Muscle of leg (tissue), 11 donors: ENCODE results near the gene MYH10. TPM values are rescaled to one million over a fixed set of nuclear protein-coding genes. Genes with fewer than 3 reads are reported as not detected.

Source experiments
- DNase-seq: peaks from one replicate; pipeline ENCODE4 v3.0.0; 2013
- H3K27ac ChIP-seq: one replicate; pipeline ENCODE4 v1.5.1; 2013; ENCODE audit warnings: mild to moderate bottlenecking, low read length, control low read depth
- H3K27me3 ChIP-seq: one replicate; pipeline ENCODE4 v1.6.1; 2013; ENCODE audit warnings: low read length; ENCODE audit not compliant: control insufficient read depth, insufficient read depth
- H3K36me3 ChIP-seq: one replicate; pipeline ENCODE4 v1.6.1; 2013; ENCODE audit warnings: low read length; ENCODE audit not compliant: control insufficient read depth, insufficient read depth
- H3K4me1 ChIP-seq: one replicate; pipeline ENCODE4 v1.6.1; 2013; ENCODE audit warnings: low read length; ENCODE audit not compliant: control insufficient read depth, insufficient read depth
- H3K4me3 ChIP-seq: one replicate; pipeline ENCODE4 v1.5.1; 2013; ENCODE audit warnings: low read length, control low read depth
- H3K9me3 ChIP-seq: replicated peaks from 2 replicates; pipeline ENCODE4 v1.6.1; 2013; ENCODE audit warnings: low read depth, low read length; ENCODE audit not compliant: control insufficient read depth
- WGBS: methylation state at CpG from one replicate; pipeline ENCODE4 v1.1.5; 2013; ENCODE audit warnings: missing lambda C conversion rate; ENCODE audit not compliant: insufficient coverage; 5-methylcytosine and 5-hydroxymethylcytosine counted together
- polyA plus RNA-seq, 8 donors: library from polyadenylated mRNA; unstranded; fragments of 120-200 nt; gene quantifications; one replicate each; pipeline versions ENCODE4 v1.2.1 to v1.2.3, GENCODE V29; 2013; ENCODE audit warnings: inconsistent platforms in 1 of 8, low replicate concordance in 1 of 8; ENCODE audit not compliant: insufficient read length in 8 of 8, insufficient read depth in 1 of 8
- total RNA-seq: library from RNA; stranded (reverse); fragments of 120-200 nt; gene quantifications from one replicate; pipeline ENCODE4 v1.2.4, GENCODE V29; 2013

MYH10 gene
- total and polyA plus RNA-seq, 9 donors, result 44.2 to 92.6 (median 72.6) TPM

GRCh38 chr17:8534498-8535188 is 95.9 kb downstream of the MYH10 start:
- no peaks in the 10 kb centered on the region for H3K9me3 ChIP-seq
- no peak for DNase-seq
- no peaks in the 10 kb centered on the region for H3K4me1 ChIP-seq
- no peak overlapping the region for H3K27ac ChIP-seq
- H3K27me3 ChIP-seq, result no peaks in the 10 kb centered on the region
- H3K4me3 ChIP-seq, result no peak overlapping the region
- H3K36me3 ChIP-seq, result peaks cover 42% of the 10 kb centered on the region
- 90% methylated on average over 7 of the region's 9 CpGs for WGBS

GRCh38 chr17:8532021-8532420 is 98.5 kb downstream of the MYH10 start:
- DNase-seq, result no peak
- WGBS, result 100% methylated on average over 2 of the region's 3 CpGs

GRCh38 chr17:8522577-8522976 is 107.9 kb downstream of the MYH10 start:
- Histone ChIP-seq H3K4me1 (no peaks in the 10 kb centered on the region), H3K27me3 (no peaks in the 10 kb centered on the region), H3K36me3 (peaks cover 39% of the 10 kb centered on the region), H3K9me3 (no peaks in the 10 kb centered on the region), H3K4me3 (no peak overlapping the region), H3K27ac (no peak overlapping the region)
- 85% methylated on average over 5 of the region's 5 CpGs for WGBS
- no peak for DNase-seq

More at GRCh38 chr17:8532021-8532420, 98.5 kb downstream of the MYH10 start:
- Histone ChIP-seq H3K4me1 (no peaks in the 10 kb centered on the region), H3K9me3 (no peaks in the 10 kb centered on the region), H3K27ac (no peak overlapping the region), H3K27me3 (no peaks in the 10 kb centered on the region), H3K4me3 (no peak overlapping the region), H3K36me3 (peaks cover 42% of the 10 kb centered on the region)

GRCh38 chr17:8520981-8521380 is 109.5 kb downstream of the MYH10 start:
- H3K4me1 ChIP-seq, result no peaks in the 10 kb centered on the region
- H3K9me3 ChIP-seq, result no peaks in the 10 kb centered on the region
- peaks cover 42% of the 10 kb centered on the region for H3K36me3 ChIP-seq
- no peak overlapping the region for H3K27ac ChIP-seq
- no peak overlapping the region for H3K4me3 ChIP-seq
- no peaks in the 10 kb centered on the region for H3K27me3 ChIP-seq
- DNase-seq, result no peak
- WGBS, result 91% methylated on average over 7 of the region's 10 CpGs

- WGBS, result no CpG with 5 or more reads among the region's 2 CpGs
- H3K27me3 ChIP-seq, result no peaks in the 10 kb centered on the region
- H3K4me3 ChIP-seq, result no peak overlapping the region
- H3K4me1 ChIP-seq, result no peaks in the 10 kb centered on the region
- no peaks in the 10 kb centered on the region for H3K9me3 ChIP-seq
- H3K27ac ChIP-seq, result no peak overlapping the region
- no peak for DNase-seq
- peaks cover 51% of the 10 kb centered on the region for H3K36me3 ChIP-seq
These were observed 111.7 kb downstream of the MYH10 start for GRCh38 chr17:8518850-8519249.

- no peak overlapping the region for H3K4me3 ChIP-seq
- no peaks in the 10 kb centered on the region for H3K9me3 ChIP-seq
- no peaks in the 10 kb centered on the region for H3K4me1 ChIP-seq
- peaks cover 51% of the 10 kb centered on the region for H3K36me3 ChIP-seq
- no peak overlapping the region for H3K27ac ChIP-seq
- no peak for DNase-seq
- 100% methylated on average over 2 of the region's 6 CpGs for WGBS
- no peaks in the 10 kb centered on the region for H3K27me3 ChIP-seq
These were observed 112.2 kb downstream of the MYH10 start for GRCh38 chr17:8518326-8518725.

GRCh38 chr17:8514801-8515200 is 115.7 kb downstream of the MYH10 start:
- Histone ChIP-seq H3K9me3 (no peaks in the 10 kb centered on the region), H3K27me3 (no peaks in the 10 kb centered on the region), H3K4me1 (no peaks in the 10 kb centered on the region), H3K36me3 (peaks cover 54% of the 10 kb centered on the region), H3K4me3 (no peak overlapping the region), H3K27ac (no peak overlapping the region)
- 85% methylated on average over 10 of the region's 11 CpGs for WGBS
- DNase-seq, result no peak

GRCh38 chr17:8506145-8506544 is 124.4 kb downstream of the MYH10 start:
- H3K9me3 ChIP-seq, result no peaks in the 10 kb centered on the region
- DNase-seq, result peak; percentile 92
- WGBS, result 43% methylated on average over 12 of the region's 14 CpGs
- H3K36me3 ChIP-seq, result peaks cover 57% of the 10 kb centered on the region
- no peak overlapping the region for H3K4me3 ChIP-seq
- H3K27me3 ChIP-seq, result no peaks in the 10 kb centered on the region
- peaks cover 20% of the 10 kb centered on the region for H3K4me1 ChIP-seq
- peak overlapping the region; percentile 31 for H3K27ac ChIP-seq

GRCh38 chr17:8504460-8505207 is 125.9 kb downstream of the MYH10 start:
- Histone ChIP-seq H3K27ac (no peak overlapping the region), H3K4me1 (peaks cover 20% of the 10 kb centered on the region), H3K4me3 (no peak overlapping the region), H3K9me3 (no peaks in the 10 kb centered on the region), H3K27me3 (no peaks in the 10 kb centered on the region), H3K36me3 (peaks cover 65% of the 10 kb centered on the region)
- WGBS, result 90% methylated on average over 11 of the region's 18 CpGs
- no peak for DNase-seq

- no peak for DNase-seq
- 79% methylated on average over 9 of the region's 9 CpGs for WGBS
These were observed 126.7 kb downstream of the MYH10 start for GRCh38 chr17:8503807-8504206.

More at GRCh38 chr17:8503807-8504206, 126.7 kb downstream of the MYH10 start:
- Histone ChIP-seq H3K36me3 (peaks cover 67% of the 10 kb centered on the region), H3K27ac (peak overlapping the region; percentile 80), H3K4me3 (no peak overlapping the region), H3K27me3 (no peaks in the 10 kb centered on the region), H3K4me1 (peaks cover 20% of the 10 kb centered on the region), H3K9me3 (no peaks in the 10 kb centered on the region)
